Chondrocyte (in vitro differentiated cells): Measurements from ENCODE around the gene FGF18. TPM values are rescaled to one million over a fixed set of nuclear protein-coding genes. Genes with fewer than 3 reads are reported as not detected.
"Not testable (repeated sequence)": the region's sequence is repeated elsewhere in the genome, so short reads cannot be mapped to it uniquely, and the experiment has no call there.

Source experiments
- DNase-seq: peaks from one replicate; pipeline ENCODE4 v3.0.0; 2021; ENCODE audit warnings: mixed read lengths, low spot score
- H3K27ac Mint-ChIP-seq: one replicate; pipeline ENCODE4 v1.8.0; 2021; ENCODE audit warnings: mild to moderate bottlenecking, moderate library complexity, mixed read lengths; ENCODE audit not compliant: unreplicated experiment
- H3K27me3 Mint-ChIP-seq: 2 replicates; pipeline ENCODE4 v1.8.0; 2021; ENCODE audit warnings: low read depth, mixed read lengths
- H3K36me3 Mint-ChIP-seq: 2 replicates; pipeline ENCODE4 v1.8.0; 2021; ENCODE audit warnings: low read depth, mixed read lengths
- H3K4me1 Mint-ChIP-seq: 2 replicates; pipeline ENCODE4 v1.8.0; 2021; ENCODE audit warnings: low read depth, mild to moderate bottlenecking, mixed read lengths
- H3K4me3 Mint-ChIP-seq: one replicate; pipeline ENCODE4 v1.8.0; 2021; ENCODE audit warnings: mild to moderate bottlenecking, moderate library complexity, mixed read lengths; ENCODE audit not compliant: unreplicated experiment
- H3K9me3 Mint-ChIP-seq: 2 replicates; pipeline ENCODE4 v1.8.0; 2021; ENCODE audit warnings: low read depth, mixed read lengths
- total RNA-seq: library from RNA; stranded (reverse); gene quantifications from 3 replicates; pipeline ENCODE4 v1.2.1, GENCODE V29; 2021
- TF ChIP-seq, protein P1 (sequence below): fragments of 200-600 bp; sonication (generic); IDR thresholded peaks from 2 replicates; pipeline ENCODE4 v1.5.0; 2021; ENCODE audit warnings: antibody characterized with exemption, mild to moderate bottlenecking, moderate library complexity

The FGF18 gene
- total RNA-seq, 1 donor from 2014 or later = 2.1 TPM

- Mint-ChIP-seq H3K4me3 (no peak overlapping the region), H3K27ac (no peak overlapping the region), H3K9me3 (no peaks in the 10 kb centered on the region), H3K4me1 (peaks cover 61% of the 10 kb centered on the region), H3K36me3 (peaks cover 25% of the 10 kb centered on the region), H3K27me3 (no peaks in the 10 kb centered on the region)
- no peak for DNase-seq
- TF ChIP-seq, protein P1, sequence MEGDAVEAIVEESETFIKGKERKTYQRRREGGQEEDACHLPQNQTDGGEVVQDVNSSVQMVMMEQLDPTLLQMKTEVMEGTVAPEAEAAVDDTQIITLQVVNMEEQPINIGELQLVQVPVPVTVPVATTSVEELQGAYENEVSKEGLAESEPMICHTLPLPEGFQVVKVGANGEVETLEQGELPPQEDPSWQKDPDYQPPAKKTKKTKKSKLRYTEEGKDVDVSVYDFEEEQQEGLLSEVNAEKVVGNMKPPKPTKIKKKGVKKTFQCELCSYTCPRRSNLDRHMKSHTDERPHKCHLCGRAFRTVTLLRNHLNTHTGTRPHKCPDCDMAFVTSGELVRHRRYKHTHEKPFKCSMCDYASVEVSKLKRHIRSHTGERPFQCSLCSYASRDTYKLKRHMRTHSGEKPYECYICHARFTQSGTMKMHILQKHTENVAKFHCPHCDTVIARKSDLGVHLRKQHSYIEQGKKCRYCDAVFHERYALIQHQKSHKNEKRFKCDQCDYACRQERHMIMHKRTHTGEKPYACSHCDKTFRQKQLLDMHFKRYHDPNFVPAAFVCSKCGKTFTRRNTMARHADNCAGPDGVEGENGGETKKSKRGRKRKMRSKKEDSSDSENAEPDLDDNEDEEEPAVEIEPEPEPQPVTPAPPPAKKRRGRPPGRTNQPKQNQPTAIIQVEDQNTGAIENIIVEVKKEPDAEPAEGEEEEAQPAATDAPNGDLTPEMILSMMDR = no peak
These were observed 6.1 kb upstream of the FGF18 start for GRCh38 chr5:171413153-171413910.

GRCh38 chr5:171413993-171414392 is 5.5 kb upstream of the FGF18 start:
- H3K27me3 Mint-ChIP-seq = not testable (repeated sequence)

DNA sequence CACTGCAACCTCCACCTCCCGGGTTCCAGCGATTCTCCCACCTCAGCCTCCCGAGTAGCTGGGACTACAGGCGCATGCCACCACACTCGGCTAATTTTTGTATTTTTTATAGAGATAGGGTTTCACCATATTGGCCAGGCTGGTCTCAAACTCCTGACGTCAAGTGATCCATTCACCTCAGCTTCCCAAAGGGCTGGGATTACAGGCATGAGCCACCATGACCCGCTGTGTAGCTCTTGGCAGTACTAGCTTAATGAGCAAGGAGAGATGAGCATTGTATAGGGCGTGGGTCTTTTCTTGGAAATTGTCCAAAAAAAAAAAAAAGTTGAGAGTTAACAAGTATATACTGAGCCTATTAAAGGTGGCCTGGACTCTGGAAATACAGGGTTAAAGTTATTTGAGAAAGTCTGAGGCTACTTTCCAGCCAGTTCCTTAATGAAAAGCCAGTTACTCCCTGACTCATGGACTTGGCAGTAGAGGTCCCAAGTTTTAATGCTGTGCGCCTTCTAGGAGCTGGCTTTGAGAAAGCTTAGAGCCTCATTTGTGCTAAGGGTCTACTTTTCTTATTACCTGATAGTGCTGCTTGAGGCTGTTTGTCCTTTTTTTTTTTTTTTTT is 4.2 kb upstream of the FGF18 start:
- DNase-seq = no peak
- H3K27ac Mint-ChIP-seq = no peak overlapping the region
- H3K36me3 Mint-ChIP-seq = peaks cover 17% of the 10 kb centered on the region
- TF ChIP-seq, protein P1 = no peak
- peaks cover 50% of the 10 kb centered on the region for H3K4me1 Mint-ChIP-seq
- H3K27me3 Mint-ChIP-seq = no peaks in the 10 kb centered on the region
- H3K4me3 Mint-ChIP-seq = no peak overlapping the region
- H3K9me3 Mint-ChIP-seq = no peaks in the 10 kb centered on the region

More at GRCh38 chr5:171413993-171414392, 5.5 kb upstream of the FGF18 start:
- H3K4me3 Mint-ChIP-seq, DNase-seq, H3K9me3 Mint-ChIP-seq, H3K27ac Mint-ChIP-seq: not testable (repeated sequence)
- H3K4me1 Mint-ChIP-seq = peaks cover 59% of the 10 kb centered on the region
- H3K36me3 Mint-ChIP-seq = peaks cover 20% of the 10 kb centered on the region

DNA sequence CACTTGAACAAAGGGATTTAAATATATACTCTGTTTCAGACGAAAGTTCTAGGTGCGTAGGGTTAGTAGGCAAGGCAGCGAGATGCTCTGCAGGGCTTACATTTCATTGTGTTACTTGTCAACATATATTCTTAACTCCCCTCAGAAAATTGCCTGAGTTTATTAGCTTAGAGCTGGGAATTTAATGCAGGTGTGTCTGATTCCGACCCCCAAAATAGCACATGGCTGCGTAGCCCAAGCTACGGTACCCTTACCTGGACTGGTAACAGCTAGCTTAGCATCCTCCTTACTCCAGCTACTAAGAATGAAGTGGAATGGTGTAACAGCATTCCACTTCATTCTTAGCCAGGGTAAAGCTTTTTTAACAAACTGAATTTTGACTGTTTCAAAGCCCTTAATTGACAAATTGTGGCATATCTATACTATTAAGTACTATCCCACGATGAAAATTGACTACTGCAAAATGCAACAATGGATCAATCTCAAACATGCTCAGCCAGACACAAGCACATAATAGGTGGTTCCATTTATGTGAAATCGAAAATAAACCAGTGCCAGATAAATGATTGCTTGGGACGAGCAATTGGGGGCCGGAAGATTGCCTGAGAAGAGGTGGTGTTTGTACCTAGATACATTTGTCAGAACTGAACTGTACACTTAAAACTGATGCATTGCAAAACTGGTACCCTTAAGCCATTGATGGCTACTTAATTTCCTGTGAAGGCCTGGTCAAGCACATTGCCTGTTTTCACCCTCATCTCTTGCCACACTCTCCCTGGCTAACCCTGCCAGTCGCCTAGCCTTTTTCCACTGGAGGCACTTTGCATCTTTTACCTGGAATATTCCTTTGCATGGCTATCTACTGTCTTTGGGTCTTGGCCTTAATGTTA is 3.0 kb upstream of the FGF18 start:
- TF ChIP-seq, protein P1 = no peak
- Mint-ChIP-seq H3K9me3 (no peaks in the 10 kb centered on the region), H3K4me1 (peaks cover 48% of the 10 kb centered on the region), H3K27me3 (no peaks in the 10 kb centered on the region), H3K36me3 (peaks cover 17% of the 10 kb centered on the region), H3K27ac (no peak overlapping the region), H3K4me3 (no peak overlapping the region)
- no peak for DNase-seq

GRCh38 chr5:171418316-171418981 is 998 bp upstream of the FGF18 start:
- Mint-ChIP-seq H3K27ac (peak overlapping the region; percentile 66), H3K4me1 (peaks cover 38% of the 10 kb centered on the region), H3K9me3 (no peaks in the 10 kb centered on the region), H3K27me3 (no peaks in the 10 kb centered on the region), H3K36me3 (peaks cover 1% of the 10 kb centered on the region), H3K4me3 (peak overlapping the region; percentile 69)
- TF ChIP-seq, protein P1 = peak; percentile 97
- no peak for DNase-seq
